K562 (cell line): ENCODE results near the gene MKNK2. TPM values are rescaled to one million over a fixed set of nuclear protein-coding genes. Genes with fewer than 3 reads are reported as not detected.
A peak's percentile ranks its signal among the peaks of the same experiment; 100 is the strongest.

Experiments
- AFF4 ChIP-seq: sonication (generic); formaldehyde crosslinking; IDR thresholded peaks from 2 replicates; pipeline ENCODE4 v1.8.0; 2023; ENCODE audit warnings: mild to moderate bottlenecking, missing genetic modification reagents
- CHD4 ChIP-seq: fragments of 200-600 bp; sonication (generic); IDR thresholded peaks from 3 replicates; pipeline ENCODE4 v1.6.1; 2012; ENCODE audit warnings: low read depth, mild to moderate bottlenecking, mixed read lengths, low read length, inconsistent platforms; ENCODE audit not compliant: insufficient read depth, insufficient replicate concordance, poor library complexity, severe bottlenecking
- DIDO1 ChIP-seq: fragments of 450-650 bp; IDR thresholded peaks from 2 replicates; pipeline ENCODE4 v1.6.1; 2016; ENCODE audit warnings: low read depth, missing biosample characterization, missing genetic modification characterization
- IRF1 ChIP-seq: sonication (generic); formaldehyde crosslinking; IDR thresholded peaks from 2 replicates; pipeline ENCODE4 v1.8.0; 2022; ENCODE audit warnings: missing genetic modification reagents, mild to moderate bottlenecking, borderline replicate concordance
- RFX7 ChIP-seq: fragments of 250-450 bp; sonication (Bioruptor Pico); IDR thresholded peaks from 2 replicates; pipeline ENCODE4 v1.5.1; 2021; ENCODE audit warnings: mild to moderate bottlenecking
- RHOXF2B ChIP-seq: fragments of 250-450 bp; sonication (Bioruptor Pico); conservative IDR thresholded peaks from 2 replicates; pipeline ENCODE4 v1.5.1; 2021
- ZNF311 ChIP-seq: fragments of 250-450 bp; sonication (Bioruptor Pico); IDR thresholded peaks from 2 replicates; pipeline ENCODE4 v1.4.0; 2020; ENCODE audit warnings: mild to moderate bottlenecking, moderate library complexity
- polyA plus RNA-seq, 8 experiments: library from polyadenylated mRNA; depleted of rRNA in 4 of 8; stranded (reverse) in 5 of 8; unstranded in 3 of 8; fragments of >200 nt; fragmentation: Nextera tagmentation in 2 of 8; fragmentation: Illumina TruSeq in 1 of 8; extraction: Ambion mirVana in 2 of 8; extraction: Trizol in 1 of 8; gene quantifications; 2 replicates each; pipeline versions ENCODE4 v1.2.1 to v1.2.3, GENCODE V29; 2011 to 2014; ENCODE audit warnings: inconsistent platforms in 1 of 8, missing spikeins in 1 of 8
- total RNA-seq, 7 experiments: library from RNA; depleted of rRNA in 6 of 7; stranded (reverse); fragments of >200 nt in 6 of 7; fragmentation: Illumina TruSeq in 2 of 7; extraction: Trizol in 2 of 7; gene quantifications; 2 replicates each; pipeline versions ENCODE4 v1.2.1 to v1.2.3, GENCODE V29; 2011 to 2021; ENCODE audit warnings: low replicate concordance in 1 of 7
- TF ChIP-seq, protein P1 (sequence below): fragments of 450-650 bp; IDR thresholded peaks from 2 replicates; pipeline ENCODE4 v1.6.1; 2016; ENCODE audit warnings: mild to moderate bottlenecking, moderate library complexity

MKNK2 gene
- total and polyA plus RNA-seq, 9 of the 15 experiments (the other 6 are each of a cell fraction or from before 2014, with no cell fraction given), result 5.1 to 191 (median 51.9) TPM

GRCh38 chr19:2051773-2052704, 995 bp upstream of the MKNK2 start (continued):
- TF ChIP-seq ZNF311 (CRISPR knock-in tag) (0 out of 2 replicates have a peak, but pooled peaks have one; percentile 51), RFX7 (CRISPR knock-in tag) (no peak), AFF4 (no peak), RHOXF2B (CRISPR knock-in tag) (no peak), DIDO1 (tag) (no peak), IRF1 (CRISPR knock-in tag) (no peak), CHD4 (peak; percentile 60)
- TF ChIP-seq, protein P1, sequence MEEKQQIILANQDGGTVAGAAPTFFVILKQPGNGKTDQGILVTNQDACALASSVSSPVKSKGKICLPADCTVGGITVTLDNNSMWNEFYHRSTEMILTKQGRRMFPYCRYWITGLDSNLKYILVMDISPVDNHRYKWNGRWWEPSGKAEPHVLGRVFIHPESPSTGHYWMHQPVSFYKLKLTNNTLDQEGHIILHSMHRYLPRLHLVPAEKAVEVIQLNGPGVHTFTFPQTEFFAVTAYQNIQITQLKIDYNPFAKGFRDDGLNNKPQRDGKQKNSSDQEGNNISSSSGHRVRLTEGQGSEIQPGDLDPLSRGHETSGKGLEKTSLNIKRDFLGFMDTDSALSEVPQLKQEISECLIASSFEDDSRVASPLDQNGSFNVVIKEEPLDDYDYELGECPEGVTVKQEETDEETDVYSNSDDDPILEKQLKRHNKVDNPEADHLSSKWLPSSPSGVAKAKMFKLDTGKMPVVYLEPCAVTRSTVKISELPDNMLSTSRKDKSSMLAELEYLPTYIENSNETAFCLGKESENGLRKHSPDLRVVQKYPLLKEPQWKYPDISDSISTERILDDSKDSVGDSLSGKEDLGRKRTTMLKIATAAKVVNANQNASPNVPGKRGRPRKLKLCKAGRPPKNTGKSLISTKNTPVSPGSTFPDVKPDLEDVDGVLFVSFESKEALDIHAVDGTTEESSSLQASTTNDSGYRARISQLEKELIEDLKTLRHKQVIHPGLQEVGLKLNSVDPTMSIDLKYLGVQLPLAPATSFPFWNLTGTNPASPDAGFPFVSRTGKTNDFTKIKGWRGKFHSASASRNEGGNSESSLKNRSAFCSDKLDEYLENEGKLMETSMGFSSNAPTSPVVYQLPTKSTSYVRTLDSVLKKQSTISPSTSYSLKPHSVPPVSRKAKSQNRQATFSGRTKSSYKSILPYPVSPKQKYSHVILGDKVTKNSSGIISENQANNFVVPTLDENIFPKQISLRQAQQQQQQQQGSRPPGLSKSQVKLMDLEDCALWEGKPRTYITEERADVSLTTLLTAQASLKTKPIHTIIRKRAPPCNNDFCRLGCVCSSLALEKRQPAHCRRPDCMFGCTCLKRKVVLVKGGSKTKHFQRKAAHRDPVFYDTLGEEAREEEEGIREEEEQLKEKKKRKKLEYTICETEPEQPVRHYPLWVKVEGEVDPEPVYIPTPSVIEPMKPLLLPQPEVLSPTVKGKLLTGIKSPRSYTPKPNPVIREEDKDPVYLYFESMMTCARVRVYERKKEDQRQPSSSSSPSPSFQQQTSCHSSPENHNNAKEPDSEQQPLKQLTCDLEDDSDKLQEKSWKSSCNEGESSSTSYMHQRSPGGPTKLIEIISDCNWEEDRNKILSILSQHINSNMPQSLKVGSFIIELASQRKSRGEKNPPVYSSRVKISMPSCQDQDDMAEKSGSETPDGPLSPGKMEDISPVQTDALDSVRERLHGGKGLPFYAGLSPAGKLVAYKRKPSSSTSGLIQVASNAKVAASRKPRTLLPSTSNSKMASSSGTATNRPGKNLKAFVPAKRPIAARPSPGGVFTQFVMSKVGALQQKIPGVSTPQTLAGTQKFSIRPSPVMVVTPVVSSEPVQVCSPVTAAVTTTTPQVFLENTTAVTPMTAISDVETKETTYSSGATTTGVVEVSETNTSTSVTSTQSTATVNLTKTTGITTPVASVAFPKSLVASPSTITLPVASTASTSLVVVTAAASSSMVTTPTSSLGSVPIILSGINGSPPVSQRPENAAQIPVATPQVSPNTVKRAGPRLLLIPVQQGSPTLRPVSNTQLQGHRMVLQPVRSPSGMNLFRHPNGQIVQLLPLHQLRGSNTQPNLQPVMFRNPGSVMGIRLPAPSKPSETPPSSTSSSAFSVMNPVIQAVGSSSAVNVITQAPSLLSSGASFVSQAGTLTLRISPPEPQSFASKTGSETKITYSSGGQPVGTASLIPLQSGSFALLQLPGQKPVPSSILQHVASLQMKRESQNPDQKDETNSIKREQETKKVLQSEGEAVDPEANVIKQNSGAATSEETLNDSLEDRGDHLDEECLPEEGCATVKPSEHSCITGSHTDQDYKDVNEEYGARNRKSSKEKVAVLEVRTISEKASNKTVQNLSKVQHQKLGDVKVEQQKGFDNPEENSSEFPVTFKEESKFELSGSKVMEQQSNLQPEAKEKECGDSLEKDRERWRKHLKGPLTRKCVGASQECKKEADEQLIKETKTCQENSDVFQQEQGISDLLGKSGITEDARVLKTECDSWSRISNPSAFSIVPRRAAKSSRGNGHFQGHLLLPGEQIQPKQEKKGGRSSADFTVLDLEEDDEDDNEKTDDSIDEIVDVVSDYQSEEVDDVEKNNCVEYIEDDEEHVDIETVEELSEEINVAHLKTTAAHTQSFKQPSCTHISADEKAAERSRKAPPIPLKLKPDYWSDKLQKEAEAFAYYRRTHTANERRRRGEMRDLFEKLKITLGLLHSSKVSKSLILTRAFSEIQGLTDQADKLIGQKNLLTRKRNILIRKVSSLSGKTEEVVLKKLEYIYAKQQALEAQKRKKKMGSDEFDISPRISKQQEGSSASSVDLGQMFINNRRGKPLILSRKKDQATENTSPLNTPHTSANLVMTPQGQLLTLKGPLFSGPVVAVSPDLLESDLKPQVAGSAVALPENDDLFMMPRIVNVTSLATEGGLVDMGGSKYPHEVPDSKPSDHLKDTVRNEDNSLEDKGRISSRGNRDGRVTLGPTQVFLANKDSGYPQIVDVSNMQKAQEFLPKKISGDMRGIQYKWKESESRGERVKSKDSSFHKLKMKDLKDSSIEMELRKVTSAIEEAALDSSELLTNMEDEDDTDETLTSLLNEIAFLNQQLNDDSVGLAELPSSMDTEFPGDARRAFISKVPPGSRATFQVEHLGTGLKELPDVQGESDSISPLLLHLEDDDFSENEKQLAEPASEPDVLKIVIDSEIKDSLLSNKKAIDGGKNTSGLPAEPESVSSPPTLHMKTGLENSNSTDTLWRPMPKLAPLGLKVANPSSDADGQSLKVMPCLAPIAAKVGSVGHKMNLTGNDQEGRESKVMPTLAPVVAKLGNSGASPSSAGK, result no peak
